A172 (cell line): ENCODE measurements around the gene BACH1. TPM values are rescaled to one million over a fixed set of nuclear protein-coding genes. Genes with fewer than 3 reads are reported as not detected.
"Not testable (repeated sequence)": the region's sequence is repeated elsewhere in the genome, so short reads cannot be mapped to it uniquely, and the experiment has no call there.

ENCODE experiments used
- DNase-seq: peaks from one replicate; pipeline ENCODE4 v3.0.0-alpha.2; 2015; ENCODE audit warnings: low spot score
- total RNA-seq: library from RNA; depleted of rRNA; stranded (reverse); fragments of >200 nt; shearing (Covaris generic); gene quantifications from 2 replicates; pipeline ENCODE4 v1.2.3, GENCODE V29; 2014; rRNA removed

Gene BACH1
- total RNA-seq = 53.5 and 60.6 TPM in 2 replicates

DNA sequence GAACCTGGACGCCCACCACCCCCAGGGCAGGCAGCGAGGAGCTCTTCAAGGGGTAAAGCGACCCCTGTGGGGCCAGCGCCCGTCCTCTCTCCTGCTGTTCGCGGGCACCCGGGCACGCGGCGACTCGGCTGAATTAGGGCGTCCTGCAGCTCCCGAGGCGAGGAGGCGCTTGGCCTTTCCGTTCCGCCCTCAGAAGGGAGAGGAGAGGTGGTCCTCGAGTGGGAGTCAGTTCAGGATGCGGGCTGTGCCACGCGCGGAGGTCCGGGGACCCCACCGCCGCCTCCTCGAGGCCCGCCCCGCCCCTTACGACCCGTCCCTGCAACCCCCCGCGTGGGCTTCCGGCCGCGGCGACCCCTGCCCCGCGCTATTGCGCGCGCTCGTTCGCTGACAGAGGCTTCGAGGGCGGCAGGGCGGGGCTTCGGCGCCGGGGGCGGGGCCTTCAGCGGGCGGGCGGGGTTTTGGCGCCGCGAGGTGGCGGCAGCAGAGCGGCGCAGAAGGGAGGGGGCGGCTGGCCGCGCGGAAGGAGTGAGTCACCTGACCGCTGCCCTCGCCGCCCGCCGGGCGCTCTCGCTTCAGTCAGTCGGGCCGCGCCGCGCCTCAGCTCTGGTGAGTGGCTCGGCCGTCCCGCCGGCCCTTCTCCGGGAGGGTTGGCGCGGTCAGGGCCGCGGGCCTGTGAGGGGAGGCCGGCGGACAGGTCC is at the start of gene BACH1:
TSS of gene BACH1 (plus strand) at position 575 of the 698 bp plus-strand sequence. CDS start 22,359 bp downstream, outside the sequence.
- DNase-seq = peak; percentile 90

DNA sequence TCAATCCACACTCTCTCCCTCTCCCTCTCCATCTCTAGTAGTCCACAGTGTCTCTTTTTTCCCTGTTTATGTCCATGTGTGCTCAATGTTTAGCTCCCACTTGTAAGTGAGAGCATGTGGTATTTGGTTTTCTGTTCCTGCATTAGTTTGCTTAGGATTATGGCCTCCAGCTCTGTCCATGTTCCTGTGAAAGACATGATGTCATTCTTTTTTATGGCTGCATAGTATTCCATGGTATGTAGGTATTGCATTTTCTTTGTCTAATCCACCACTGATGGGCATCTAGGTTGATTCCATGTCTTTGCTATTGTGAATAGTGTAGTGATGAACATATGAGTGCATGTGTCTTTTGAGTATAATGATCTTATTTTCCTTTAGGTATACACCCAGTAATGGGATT is 49.4 kb upstream of the BACH1 start:
- not testable (repeated sequence) for DNase-seq

DNA sequence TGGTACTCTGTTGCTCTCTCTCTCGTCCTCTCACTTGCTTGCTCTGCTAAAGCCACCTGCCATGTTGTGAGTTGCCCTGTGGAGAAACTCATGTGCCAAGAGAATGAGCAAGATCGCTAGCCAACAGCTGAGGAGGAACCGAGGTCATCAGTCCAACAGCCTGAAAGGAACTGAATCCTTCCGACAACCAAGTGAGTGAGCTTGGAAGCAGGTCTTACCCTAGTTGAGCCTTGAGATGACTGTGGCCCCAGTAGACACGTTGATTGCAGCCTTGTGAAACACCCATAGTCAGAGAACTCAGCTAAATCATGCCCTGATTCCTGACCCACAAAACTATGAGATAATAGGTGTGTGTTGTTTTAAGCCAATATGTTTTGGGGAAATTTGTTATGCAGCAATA is 48.1 kb upstream of the BACH1 start:
- DNase-seq = no peak

DNA sequence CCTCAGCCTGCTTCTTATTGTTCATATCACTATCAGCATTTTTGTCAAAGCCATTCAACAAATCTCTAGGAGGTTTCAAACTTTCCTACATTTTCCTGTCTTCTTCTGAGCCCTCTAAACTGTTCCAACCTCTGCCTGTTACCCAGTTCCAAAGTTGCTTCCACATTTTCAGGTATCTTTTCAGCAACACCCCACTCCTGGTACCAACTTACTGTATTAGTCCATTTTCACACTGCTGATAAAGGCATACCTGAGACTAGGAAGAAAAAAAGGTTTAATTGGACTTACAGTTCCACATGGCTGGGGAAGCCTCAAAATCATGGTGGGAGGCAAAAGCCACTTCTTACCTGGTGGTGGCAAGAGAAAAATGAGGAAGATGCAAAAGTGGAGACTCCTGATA is 44.9 kb upstream of the BACH1 start:
- not testable (repeated sequence) for DNase-seq

DNA sequence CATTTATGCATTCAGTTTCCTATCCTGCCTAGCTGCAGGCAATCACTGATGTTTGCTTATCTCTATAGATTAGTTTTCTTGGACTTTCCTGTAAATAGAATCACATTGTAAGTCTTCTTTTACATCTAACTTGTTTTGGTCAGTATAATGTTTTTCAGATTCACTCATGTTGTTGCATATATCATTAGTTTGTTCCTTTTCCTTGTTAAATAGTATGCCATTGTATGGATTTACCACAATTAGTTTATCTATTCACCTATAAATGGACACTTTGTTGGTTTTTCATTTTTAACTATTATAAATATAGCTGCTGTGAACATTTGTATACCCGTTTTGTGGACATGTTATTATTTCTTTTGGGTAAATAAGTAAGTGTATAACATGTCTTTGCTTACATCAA is 44.2 kb upstream of the BACH1 start:
- no peak for DNase-seq

DNA sequence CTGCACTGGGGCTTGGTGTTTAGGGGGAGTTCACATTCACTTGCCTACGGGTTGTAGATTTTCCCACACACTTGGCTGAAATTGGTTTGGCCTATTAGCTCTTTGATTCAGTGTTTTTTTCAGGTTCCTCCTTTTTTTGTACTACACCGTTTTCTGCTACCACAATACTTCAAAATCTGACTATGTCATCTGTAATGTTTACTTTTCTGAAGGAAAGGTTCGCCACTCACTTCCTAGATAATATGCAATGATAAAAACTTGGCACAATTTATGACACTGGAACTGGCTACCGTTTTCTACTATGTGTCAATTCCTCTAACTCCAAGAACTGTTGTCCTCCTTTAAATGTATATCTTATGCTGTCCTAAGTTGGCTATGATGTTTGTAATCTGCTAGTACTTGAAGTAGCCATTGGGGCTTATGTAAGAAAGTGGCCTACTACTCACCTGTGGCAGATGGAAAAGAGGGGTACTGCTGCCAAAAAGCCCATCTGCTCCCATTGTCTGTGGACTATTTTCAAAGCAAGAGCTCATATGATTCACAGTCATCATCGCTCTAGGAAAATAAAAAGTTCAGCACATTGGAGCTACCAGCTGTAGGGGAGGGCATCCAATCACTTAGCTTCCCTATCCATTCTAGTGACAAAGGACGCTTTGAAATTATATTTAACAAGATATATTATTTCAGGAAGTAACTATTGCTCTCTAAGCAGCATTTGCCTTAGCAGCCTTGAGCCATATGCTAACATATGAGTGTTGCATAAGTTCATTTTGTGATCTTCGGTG is 42.4 kb upstream of the BACH1 start:
- DNase-seq = peak; percentile 22

DNA sequence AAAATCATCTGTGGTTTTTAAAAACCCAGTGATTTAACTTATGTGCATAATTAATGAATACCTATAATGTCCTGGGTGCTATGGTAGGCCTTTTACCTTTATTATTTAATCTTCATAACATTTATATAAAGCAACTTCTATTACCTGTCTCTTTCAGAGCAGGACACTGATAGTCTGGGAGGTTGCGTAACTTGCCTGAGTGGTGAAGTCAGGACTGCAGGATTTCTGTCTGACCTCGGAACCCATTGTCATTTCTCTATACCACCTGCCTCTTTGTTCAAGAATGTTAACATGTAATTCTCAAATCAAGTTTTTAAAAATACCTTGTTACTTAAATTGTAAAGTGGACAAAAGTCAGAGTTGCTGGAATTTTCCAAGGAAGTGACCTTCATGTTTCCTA is 41.0 kb upstream of the BACH1 start:
- DNase-seq = no peak

DNA sequence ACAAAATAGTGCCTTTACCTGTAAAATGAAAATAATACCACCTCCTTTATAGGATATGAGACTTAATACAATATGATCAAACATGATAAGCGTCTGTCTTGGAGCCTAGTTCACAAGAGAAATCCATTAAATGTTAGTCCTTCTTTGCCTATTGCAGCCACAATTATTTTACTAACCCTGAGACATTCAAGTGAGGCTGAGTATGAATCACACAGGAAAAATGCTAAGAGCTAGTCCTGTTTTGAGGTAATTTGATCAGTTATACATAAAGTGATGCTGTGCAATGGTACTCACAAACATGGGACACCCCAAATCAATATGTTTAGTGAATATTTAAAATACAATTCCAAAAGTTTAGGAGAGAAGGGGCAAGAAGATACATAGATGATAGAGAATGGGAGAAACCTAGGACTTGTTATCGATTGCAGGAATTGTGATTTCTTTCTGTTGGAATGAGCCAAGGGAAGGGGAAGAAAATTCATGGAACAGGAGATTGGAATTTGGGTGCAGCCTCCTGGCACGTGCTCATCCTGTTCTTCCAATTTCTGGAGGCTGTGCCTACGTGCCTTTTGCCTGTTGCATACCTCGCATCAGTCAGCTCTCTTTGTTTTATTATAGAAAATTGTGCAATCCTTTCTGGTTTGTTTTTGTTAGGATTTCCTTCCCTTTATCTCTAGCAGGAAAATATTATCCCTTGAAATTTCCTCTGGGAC is 39.9 kb upstream of the BACH1 start:
- DNase-seq = peak; percentile 85

DNA sequence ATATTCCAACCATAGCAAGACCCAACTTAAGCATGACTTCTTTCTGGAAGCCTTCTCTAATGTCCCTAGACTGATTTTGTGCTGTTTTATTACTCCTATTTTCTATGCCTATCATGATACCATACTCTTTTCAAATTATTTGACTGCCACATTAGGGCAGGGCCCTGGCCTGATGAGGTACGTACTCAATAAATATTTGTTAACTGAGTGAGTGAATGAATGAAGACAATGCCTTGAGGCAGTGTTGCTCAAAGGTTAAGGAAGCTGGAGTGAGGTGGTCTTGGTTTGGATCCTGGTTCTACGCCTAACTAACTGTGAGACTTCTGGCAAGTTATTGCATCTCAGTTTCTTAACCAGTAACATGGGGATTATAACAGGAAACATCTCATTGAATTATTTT is 38.3 kb upstream of the BACH1 start:
- DNase-seq = no peak

DNA sequence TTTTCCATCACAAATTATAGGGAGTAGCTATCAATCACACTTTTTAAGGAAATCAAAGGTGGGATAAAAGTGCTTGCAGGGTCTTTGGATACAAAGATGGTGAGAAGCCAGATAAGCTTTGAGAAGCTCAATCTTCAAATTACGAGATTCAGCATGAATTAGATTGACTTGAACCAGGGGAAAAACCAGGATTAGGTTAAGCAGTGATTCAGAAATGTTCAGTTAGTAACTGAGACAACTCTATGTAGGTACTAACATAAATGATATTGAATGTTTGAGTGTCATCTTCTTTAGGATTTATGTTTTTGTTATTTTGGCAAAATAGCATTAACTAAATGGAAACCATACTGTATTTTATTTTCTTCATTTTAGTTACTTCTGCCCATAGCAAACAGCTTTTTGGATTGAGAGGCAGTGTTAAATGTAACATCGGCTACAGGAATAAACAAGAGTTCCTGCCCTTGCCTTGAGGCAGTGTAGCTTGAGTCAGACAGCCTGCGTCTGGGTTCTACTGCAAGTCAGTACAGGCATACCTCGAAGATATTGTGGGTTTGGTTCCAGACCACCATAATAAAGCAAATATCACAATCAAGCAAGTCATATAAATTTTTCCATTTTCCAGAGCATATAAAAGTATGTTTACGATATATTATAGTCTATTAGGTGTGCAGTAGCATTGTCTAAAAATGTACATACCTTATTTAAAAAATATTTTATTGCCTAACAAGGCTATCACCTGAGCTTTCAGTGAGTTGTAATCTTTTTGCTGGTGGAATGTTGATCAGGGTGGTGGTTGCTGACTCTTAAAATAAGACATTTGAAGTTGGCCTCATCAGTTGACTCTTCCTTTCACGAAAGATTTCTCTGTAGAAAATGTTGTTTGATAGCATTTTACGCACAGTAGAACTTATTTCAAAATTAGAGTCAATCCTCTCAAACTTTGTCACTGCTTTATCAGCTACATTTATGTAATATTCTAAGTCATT is 36.9 kb upstream of the BACH1 start:
- DNase-seq = no peak

DNA sequence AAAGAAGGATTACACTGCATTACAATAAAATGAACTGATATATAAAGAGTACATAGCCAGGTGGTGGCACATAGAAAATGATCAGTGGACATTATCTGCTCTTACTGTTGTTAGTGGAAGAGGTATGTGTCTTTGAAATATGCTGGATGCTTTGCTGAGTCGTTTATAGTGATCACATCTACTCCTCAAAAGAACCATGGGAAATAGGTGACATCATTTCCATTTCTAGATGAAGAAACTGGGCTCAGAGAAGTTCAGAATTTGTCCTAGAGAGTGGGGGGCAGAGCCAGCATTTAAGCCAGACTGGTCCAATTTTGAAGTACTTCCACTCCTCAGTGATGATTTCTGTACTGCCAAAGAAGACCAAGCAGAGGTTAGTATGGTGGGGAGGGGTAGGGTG is 34.0 kb upstream of the BACH1 start:
- no peak for DNase-seq

DNA sequence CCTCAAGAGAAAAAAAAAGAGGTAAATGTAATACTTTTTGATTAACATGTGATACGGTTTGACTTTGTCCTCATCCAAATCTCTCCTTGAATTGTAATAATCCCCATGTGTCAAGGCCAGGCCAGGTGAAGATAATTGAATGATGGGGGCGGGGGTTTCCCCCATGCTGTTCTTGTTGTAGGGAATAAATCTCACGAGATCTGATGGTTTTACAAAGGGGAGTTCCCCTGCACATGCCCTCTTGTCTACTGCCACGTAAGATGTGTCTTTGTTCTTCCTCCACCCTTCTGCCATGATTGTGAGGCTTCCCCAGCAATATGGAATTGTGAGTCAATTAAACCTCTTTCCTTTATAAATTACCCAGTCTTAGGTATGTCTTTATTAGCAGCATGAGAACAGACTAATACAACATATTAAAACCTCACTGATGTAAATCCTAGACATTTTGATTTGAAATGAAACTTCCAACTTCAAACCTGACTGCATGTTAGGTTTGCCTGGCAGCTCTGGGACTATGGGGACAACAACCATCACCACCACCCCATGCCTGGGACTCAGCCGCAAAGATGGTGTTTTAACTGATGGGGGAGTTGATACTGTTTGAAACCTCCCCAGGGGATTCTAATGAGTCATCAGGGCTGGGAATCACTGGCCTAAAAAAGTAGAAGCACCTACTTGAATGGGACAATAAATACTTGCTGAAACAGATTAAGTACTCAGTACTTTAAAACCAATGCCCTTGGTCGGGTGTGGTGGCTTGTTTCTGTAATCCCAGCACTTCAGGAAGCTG is 32.8 kb upstream of the BACH1 start:
- DNase-seq = peak; percentile 46

DNA sequence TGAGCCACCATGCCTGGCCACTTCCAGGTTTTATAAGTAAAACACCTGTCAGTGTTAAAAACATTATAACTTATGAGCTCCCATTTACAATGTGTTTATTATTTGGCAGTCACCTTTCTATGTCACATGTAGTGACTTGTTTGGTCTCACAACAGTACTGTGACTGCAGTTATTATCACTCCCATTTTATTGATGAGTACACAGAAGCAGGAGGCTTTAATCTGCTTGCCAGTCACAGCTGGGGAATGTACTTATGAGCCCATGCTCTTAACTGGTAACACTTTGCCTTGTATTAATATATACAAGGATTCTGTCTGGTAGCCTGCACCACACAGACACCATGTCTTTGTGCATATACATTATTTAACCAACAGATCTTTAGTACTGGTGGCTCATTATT is 31.1 kb upstream of the BACH1 start:
- no peak for DNase-seq

DNA sequence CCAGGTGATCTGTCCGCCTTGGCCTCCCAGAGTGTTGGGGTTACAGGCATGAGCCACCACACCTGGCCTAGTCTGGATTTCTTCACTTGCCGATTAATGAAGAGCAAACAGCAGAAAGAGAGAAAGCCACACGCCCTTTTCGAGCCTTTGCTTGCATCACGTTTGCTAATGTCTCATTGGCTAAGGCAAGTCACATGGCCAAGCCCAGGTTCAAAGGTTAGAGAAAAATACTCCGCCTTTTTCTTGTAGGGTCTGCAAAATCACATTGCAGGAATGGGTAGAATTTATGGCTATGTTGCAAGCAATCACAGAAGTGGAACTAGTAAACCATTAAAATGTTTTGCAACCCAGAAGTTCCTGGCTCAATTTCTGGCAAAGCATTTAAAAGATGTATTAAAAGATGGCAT is 26.8 kb upstream of the BACH1 start:
- no peak for DNase-seq

DNA sequence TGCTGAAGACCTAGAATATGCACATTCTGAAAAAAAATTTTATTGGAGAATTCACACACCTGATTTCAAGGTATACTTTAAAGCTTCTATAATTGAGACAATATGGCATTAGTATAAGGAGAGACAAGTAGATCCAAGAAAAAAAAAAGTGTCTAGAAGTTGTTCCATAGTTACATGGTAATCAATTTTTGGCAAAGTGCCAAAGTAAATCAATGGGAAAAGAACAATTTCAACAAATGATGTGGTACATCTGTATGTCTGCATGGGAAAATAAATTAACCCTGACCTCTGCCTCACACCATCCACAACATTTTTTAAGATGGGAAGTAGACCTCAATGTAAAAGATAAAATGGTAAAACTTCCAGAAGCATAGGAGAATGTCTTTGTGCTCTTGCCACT is 21.3 kb upstream of the BACH1 start:
- DNase-seq = no peak

DNA sequence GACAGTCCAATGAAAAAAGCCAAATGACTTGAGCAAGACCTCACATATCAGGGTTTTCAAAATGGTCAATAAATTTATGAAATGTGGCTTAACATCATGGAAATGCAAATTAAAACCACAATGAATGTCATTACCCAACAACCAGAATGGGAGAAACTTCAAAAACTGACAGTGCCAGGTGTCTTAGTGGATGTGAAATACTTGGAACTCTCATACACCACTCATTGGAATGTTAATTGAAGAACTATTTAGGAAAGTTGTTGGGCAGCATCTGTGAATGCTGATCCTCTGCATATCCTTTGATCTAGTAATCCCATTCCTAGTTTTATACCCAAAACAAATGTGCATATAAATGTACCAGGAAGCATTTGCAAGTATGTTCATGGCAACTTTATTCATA is 19.2 kb upstream of the BACH1 start:
- DNase-seq = no peak

DNA sequence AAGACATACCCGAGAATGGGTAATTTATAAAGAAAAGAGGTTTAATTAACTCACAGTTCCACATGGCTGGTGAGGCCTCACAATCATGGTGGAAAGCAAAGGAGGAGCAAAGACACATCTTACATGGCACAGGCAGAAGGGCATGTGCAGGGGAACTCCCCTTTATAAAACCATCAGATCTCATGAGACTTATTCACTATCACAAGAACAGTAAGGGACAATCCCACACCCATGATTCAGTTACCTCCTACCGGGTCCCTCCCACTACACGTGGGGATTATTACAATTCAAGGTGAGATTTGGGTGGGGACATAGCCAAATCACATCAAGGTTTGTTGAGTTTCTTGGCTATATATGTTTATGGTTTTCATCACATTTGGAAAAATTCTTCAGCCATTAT is 16.9 kb upstream of the BACH1 start:
- DNase-seq = not testable (repeated sequence)

DNA sequence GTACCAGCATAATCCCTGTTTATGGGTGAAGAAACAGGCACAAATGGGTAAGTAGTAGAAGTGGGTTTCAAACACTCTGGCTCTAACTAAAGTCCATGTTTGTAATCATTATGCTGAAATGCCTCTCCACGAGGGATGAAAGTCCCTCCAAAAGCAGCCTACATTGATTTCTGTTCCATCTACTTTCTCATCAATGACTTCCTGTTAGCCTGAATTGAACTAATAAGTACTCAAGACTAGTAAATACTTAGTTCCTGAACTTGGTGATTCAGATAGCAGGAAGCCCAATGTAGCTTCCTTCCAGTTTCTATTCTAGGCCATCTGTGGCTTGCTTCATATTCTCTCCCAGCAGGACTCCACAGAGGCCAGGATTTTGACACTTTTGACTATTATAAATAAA is 11.3 kb upstream of the BACH1 start:
- no peak for DNase-seq

DNA sequence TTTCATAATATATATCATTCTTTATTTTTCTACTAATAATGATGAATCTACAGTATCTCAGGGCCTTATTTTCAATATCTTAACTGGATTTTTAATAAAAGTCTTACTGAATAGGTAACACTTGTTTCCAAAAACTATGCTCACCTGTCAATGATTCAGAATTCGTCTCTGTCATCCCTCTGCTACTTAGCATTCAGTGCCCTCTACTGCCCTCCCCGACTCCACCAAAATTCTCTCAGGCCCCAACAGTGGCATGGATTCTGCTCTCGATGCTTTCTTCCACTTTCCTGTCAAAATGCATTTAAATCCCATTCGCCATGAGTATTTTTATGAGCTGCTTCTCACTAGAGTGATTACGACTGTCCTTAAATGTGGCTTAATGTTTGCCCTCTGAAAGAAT is 10.5 kb upstream of the BACH1 start:
- no peak for DNase-seq

DNA sequence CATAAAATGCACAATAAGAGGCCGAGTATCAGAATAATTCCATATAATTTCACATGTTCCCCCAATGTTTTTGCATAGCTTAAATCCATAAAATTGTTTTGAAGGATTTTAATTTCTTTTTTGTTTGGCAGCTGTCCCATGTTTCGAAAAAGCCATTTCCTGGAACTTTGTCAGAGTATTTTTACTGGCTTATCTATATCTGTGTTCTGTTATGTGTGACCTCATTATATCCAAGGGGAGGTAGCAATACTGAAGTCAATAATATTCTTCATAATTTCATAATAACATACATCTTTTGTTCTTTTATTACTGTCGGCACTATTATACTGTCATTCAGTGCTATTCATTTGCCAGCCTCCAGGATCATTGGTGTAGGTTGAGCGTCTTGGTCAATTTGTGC is 9.4 kb upstream of the BACH1 start:
- no peak for DNase-seq

DNA sequence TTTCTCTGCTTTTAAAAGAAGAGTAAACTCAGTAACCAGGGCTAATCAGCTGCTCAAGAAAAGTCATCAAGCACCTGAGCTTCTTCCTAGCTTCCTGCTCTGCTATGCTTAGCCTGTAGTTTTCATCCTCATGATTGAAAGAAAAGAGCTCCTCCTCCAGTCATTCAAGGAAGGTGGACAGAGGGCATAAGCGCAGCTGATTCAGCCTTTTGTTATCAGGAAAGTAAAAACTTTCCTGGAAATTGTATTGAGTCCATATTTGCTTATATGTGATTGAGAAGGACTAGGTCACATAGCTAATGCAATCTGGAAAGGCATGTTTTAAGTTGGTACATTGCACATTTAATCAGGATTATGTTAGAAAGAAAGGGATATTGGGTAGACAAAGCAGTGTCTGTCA is 8.5 kb upstream of the BACH1 start:
- no peak for DNase-seq
